ENCODE data around the gene RNF130. TPM values are rescaled to one million over a fixed set of nuclear protein-coding genes. Genes with fewer than 3 reads are reported as not detected.

The RNF130 gene
- total RNA-seq, 1 donor from 2014 or later = 45.9 TPM

GRCh38 chr5:180067986-180068385 is 3.6 kb downstream of the RNF130 start:
- no peak for DNase-seq
- H3K36me3 ChIP-seq = no peaks in the 10 kb centered on the region
- H3K9me3 ChIP-seq (replicated peaks) = peaks cover 6% of the 10 kb centered on the region
- TF ChIP-seq CTCF (IDR thresholded peaks at IDR 0.05; ENCODE audit: borderline replicate concordance) = no peak
- H3K4me1 ChIP-seq = peaks cover 42% of the 10 kb centered on the region
- intact Hi-C loops (cut with micrococcal nuclease) = no loop called here
- H3K4me3 ChIP-seq = no peak overlapping the region
- H3K27me3 ChIP-seq (ENCODE audit: low read depth) = no peaks in the 10 kb centered on the region
- H3K27ac ChIP-seq (replicated peaks) = no peak overlapping the region

DNA sequence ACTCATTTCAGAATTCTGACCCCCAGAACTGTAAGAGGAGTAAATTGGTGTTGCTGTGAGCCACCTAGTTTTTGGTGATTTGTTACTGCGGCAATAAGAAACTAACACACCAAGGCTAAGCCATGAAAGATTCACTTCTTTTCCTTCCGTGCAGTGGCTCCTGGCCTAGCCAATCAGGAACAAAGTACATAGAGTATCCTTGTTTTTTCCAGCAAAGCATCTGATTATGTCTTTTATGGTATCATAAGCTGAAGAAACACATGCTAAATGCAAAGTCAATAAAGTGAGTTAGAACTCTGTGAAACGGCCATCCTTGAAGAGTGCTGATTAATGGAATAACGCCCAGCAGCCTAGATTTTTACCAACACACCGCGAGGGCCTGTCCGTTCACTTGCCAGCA is 11.4 kb downstream of the RNF130 start:
- no peak for TF ChIP-seq CTCF (IDR thresholded peaks at IDR 0.05; ENCODE audit: borderline replicate concordance)
- intact Hi-C loops (cut with micrococcal nuclease) = no loop called here
- H3K27ac ChIP-seq (replicated peaks) = no peak overlapping the region
- H3K4me1 ChIP-seq = peaks cover 8% of the 10 kb centered on the region
- H3K4me3 ChIP-seq = no peak overlapping the region
- H3K27me3 ChIP-seq (ENCODE audit: low read depth) = no peaks in the 10 kb centered on the region
- H3K36me3 ChIP-seq = no peaks in the 10 kb centered on the region
- H3K9me3 ChIP-seq (replicated peaks) = no peaks in the 10 kb centered on the region
- no peak for DNase-seq

DNA sequence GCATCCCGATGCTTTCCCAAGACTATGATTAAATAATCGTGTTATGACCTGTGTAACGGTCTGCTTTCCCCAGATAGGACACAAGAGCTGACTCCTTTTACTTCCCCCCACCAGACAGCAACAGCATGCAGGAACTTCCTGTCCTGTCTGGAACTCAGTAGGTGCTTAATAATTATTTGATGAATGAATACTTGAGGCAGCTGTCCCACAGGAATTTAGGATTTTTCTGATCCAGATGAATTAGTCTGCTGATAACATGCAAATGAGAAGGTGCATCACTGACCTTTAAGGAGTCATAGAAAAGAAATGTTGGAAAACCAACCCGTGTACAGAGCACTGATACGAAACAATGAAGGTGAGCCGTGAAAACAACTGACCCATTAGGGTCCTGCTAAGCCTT is 12.2 kb downstream of the RNF130 start:
- TF ChIP-seq CTCF (IDR thresholded peaks at IDR 0.05; ENCODE audit: borderline replicate concordance) = no peak
- intact Hi-C loops (cut with micrococcal nuclease) = no loop called here
- Histone ChIP-seq H3K9me3 (replicated peaks) (no peaks in the 10 kb centered on the region), H3K4me3 (no peak overlapping the region), H3K27me3 (ENCODE audit: low read depth) (no peaks in the 10 kb centered on the region), H3K27ac (replicated peaks) (no peak overlapping the region), H3K4me1 (peaks cover 8% of the 10 kb centered on the region), H3K36me3 (no peaks in the 10 kb centered on the region)
- no peak for DNase-seq

DNA sequence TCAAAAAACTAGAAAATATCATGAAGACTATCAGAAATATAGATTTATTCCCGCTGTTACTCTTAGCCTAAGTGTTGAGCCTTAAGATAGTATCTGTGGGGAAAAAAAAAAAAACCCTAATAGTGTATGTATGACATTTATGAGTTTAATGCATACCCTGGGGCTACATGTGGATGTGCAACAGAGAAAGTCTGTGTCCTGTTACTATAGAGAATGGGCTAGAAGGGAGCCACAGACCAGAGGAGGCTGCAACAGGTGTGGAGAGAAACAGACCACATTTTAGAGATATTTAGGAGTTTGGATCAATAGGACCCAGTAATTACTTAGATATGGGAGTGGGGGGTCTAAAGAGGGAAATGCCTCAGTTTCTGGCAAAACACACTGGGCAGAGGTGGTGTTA is 15.4 kb downstream of the RNF130 start:
- H3K27me3 ChIP-seq (ENCODE audit: low read depth) = no peaks in the 10 kb centered on the region
- no peak overlapping the region for H3K27ac ChIP-seq (replicated peaks)
- peaks cover 15% of the 10 kb centered on the region for H3K4me1 ChIP-seq
- intact Hi-C loops (cut with micrococcal nuclease) = no loop called here
- TF ChIP-seq CTCF (IDR thresholded peaks at IDR 0.05; ENCODE audit: borderline replicate concordance) = no peak
- no peak for DNase-seq
- no peak overlapping the region for H3K4me3 ChIP-seq
- no peaks in the 10 kb centered on the region for H3K9me3 ChIP-seq (replicated peaks)
- no peaks in the 10 kb centered on the region for H3K36me3 ChIP-seq

DNA sequence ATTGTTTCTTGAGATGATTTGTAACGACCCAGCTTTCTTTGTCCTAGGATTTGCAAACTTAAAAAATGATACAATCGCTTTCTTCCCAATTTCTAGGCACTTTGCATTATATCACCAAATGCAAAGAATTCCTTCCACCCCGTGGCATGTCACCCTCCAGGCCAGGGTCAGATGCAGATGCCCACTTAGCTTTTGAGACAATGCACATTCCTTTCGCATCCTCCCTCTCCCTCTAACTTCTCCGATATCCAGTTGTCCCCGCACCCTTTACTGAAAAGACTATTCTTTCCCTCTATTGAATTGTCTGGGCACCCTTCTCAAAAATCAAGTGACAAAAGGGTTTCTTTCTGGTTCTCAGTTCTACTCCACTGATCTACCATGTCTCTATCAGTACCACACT is 17.3 kb downstream of the RNF130 start:
- no peaks in the 10 kb centered on the region for H3K9me3 ChIP-seq (replicated peaks)
- H3K27ac ChIP-seq (replicated peaks) = no peak overlapping the region
- intact Hi-C loops (cut with micrococcal nuclease) = no loop called here
- no peak overlapping the region for H3K4me3 ChIP-seq
- no peak for DNase-seq
- TF ChIP-seq CTCF (IDR thresholded peaks at IDR 0.05; ENCODE audit: borderline replicate concordance) = no peak
- no peaks in the 10 kb centered on the region for H3K36me3 ChIP-seq
- H3K27me3 ChIP-seq (ENCODE audit: low read depth) = no peaks in the 10 kb centered on the region
- H3K4me1 ChIP-seq = peaks cover 32% of the 10 kb centered on the region
